Progenitor cell of endocrine pancreas (in vitro differentiated cells): ENCODE results near the gene FAM9B. TPM values are rescaled to one million over a fixed set of nuclear protein-coding genes. Genes with fewer than 3 reads are reported as not detected.

Experiments
- DNase-seq: peaks from one replicate; pipeline ENCODE4 v3.0.0; 2021; ENCODE audit warnings: low spot score; ENCODE audit not compliant: unreplicated experiment
- H3K27ac Mint-ChIP-seq: 2 replicates; pipeline ENCODE4 v1.8.0; 2021; ENCODE audit warnings: mild to moderate bottlenecking, moderate library complexity, mixed read lengths
- H3K27me3 Mint-ChIP-seq: 2 replicates; pipeline ENCODE4 v1.8.0; 2021; ENCODE audit warnings: mixed read lengths
- H3K36me3 Mint-ChIP-seq: 2 replicates; pipeline ENCODE4 v1.8.0; 2022; ENCODE audit warnings: mixed read lengths; ENCODE audit not compliant: insufficient read depth
- H3K4me1 Mint-ChIP-seq: 2 replicates; pipeline ENCODE4 v1.8.0; 2021; ENCODE audit warnings: low read depth, mixed read lengths
- H3K4me3 Mint-ChIP-seq: 2 replicates; pipeline ENCODE4 v1.8.0; 2021; ENCODE audit warnings: low read depth, mild to moderate bottlenecking, moderate library complexity, mixed read lengths
- H3K9me3 Mint-ChIP-seq: 2 replicates; pipeline ENCODE4 v1.8.0; 2021; ENCODE audit warnings: low read depth, mixed read lengths
- total RNA-seq: library from RNA; stranded (reverse); gene quantifications from 2 replicates; pipeline ENCODE4 v1.2.1, GENCODE V29; 2021
- TF ChIP-seq, protein P1 (sequence below): fragments of 200-600 bp; sonication (generic); IDR thresholded peaks from one replicate; pipeline ENCODE4 v1.5.0; 2021; ENCODE audit warnings: antibody characterized with exemption, mild to moderate bottlenecking; ENCODE audit not compliant: unreplicated experiment

FAM9B gene
- total RNA-seq, 1 donor from 2014 or later, result not detected

GRCh38 chrX:9050331-9050730, 16.4 kb upstream of the FAM9B start:
- TF ChIP-seq, protein P1, sequence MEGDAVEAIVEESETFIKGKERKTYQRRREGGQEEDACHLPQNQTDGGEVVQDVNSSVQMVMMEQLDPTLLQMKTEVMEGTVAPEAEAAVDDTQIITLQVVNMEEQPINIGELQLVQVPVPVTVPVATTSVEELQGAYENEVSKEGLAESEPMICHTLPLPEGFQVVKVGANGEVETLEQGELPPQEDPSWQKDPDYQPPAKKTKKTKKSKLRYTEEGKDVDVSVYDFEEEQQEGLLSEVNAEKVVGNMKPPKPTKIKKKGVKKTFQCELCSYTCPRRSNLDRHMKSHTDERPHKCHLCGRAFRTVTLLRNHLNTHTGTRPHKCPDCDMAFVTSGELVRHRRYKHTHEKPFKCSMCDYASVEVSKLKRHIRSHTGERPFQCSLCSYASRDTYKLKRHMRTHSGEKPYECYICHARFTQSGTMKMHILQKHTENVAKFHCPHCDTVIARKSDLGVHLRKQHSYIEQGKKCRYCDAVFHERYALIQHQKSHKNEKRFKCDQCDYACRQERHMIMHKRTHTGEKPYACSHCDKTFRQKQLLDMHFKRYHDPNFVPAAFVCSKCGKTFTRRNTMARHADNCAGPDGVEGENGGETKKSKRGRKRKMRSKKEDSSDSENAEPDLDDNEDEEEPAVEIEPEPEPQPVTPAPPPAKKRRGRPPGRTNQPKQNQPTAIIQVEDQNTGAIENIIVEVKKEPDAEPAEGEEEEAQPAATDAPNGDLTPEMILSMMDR, result no peak
- Mint-ChIP-seq H3K9me3 (no peaks in the 10 kb centered on the region), H3K36me3 (no peaks in the 10 kb centered on the region), H3K4me3 (no peak overlapping the region), H3K4me1 (no peaks in the 10 kb centered on the region), H3K27ac (no peak overlapping the region), H3K27me3 (no peaks in the 10 kb centered on the region)
- DNase-seq, result no peak

- no peak for DNase-seq
- TF ChIP-seq, protein P1, result no peak
- Mint-ChIP-seq H3K36me3 (no peaks in the 10 kb centered on the region), H3K4me3 (no peak overlapping the region), H3K9me3 (no peaks in the 10 kb centered on the region), H3K27me3 (no peaks in the 10 kb centered on the region), H3K27ac (no peak overlapping the region), H3K4me1 (no peaks in the 10 kb centered on the region)
Measured at GRCh38 chrX:9048801-9049200, 14.9 kb upstream of the FAM9B start.

DNA sequence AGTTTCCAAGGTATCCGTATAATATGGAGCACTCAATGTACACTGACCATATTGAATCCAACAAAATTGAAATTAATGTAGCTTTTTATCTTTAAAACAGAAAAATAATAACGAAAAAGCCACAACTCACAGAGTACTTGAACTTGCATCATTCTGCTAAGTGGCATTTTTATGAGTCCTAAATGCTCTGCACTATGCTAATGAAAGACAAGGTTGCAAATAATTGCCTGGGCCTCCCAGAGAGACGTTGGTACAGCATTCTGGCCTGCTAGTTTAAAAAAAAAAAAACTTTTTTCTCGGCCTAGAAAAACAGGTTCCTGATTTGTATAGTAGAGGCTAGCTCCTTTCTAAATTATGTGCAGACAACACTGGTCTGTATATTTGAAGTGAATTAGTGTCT, 4.3 kb upstream of the FAM9B start:
- Mint-ChIP-seq H3K9me3 (peaks cover 28% of the 10 kb centered on the region), H3K4me1 (no peaks in the 10 kb centered on the region), H3K4me3 (no peak overlapping the region), H3K27me3 (no peaks in the 10 kb centered on the region), H3K27ac (no peak overlapping the region), H3K36me3 (peaks cover 2% of the 10 kb centered on the region)
- TF ChIP-seq, protein P1, result no peak
- DNase-seq, result no peak

- H3K36me3 Mint-ChIP-seq, result peaks cover 2% of the 10 kb centered on the region
Measured at GRCh38 chrX:9037296-9037695, 3.4 kb upstream of the FAM9B start.

GRCh38 chrX:9033586-9033985, 341 bp downstream of the FAM9B start:
- DNase-seq, result no peak
- H3K4me3 Mint-ChIP-seq, result no peak overlapping the region
- H3K27ac Mint-ChIP-seq, result no peak overlapping the region
- TF ChIP-seq, protein P1, result no peak
- peaks cover 11% of the 10 kb centered on the region for H3K9me3 Mint-ChIP-seq
- H3K27me3 Mint-ChIP-seq, result no peaks in the 10 kb centered on the region
- no peaks in the 10 kb centered on the region for H3K4me1 Mint-ChIP-seq
- peaks cover 2% of the 10 kb centered on the region for H3K36me3 Mint-ChIP-seq

More at GRCh38 chrX:9037296-9037695, 3.4 kb upstream of the FAM9B start:
- Mint-ChIP-seq H3K27ac (no peak overlapping the region), H3K9me3 (peaks cover 28% of the 10 kb centered on the region), H3K27me3 (no peaks in the 10 kb centered on the region), H3K4me1 (no peaks in the 10 kb centered on the region), H3K4me3 (no peak overlapping the region)
- no peak for DNase-seq
- TF ChIP-seq, protein P1, result no peak
